Gastroesophageal sphincter (tissue), 3 donors: ENCODE measurements around the gene BSPRY.

Source experiments
- EP300 ChIP-seq: sonication (generic); formaldehyde crosslinking; IDR thresholded peaks from one replicate; pipeline ENCODE4 v1.6.1; 2017; ENCODE audit warnings: antibody characterized with exemption, mild to moderate bottlenecking
- TF ChIP-seq, protein P1 (sequence below), 4 experiments: fragments of 200-600 bp in 2 of 4; fragments of 450-650 bp in 2 of 4; sonication (generic) in 1 of 4; IDR thresholded peaks; one replicate each; pipeline ENCODE4 v1.5.1; 2017 to 2019; ENCODE audit warnings: antibody characterized with exemption in 4 of 4, mild to moderate bottlenecking in 2 of 4, moderate library complexity in 2 of 4

DNA sequence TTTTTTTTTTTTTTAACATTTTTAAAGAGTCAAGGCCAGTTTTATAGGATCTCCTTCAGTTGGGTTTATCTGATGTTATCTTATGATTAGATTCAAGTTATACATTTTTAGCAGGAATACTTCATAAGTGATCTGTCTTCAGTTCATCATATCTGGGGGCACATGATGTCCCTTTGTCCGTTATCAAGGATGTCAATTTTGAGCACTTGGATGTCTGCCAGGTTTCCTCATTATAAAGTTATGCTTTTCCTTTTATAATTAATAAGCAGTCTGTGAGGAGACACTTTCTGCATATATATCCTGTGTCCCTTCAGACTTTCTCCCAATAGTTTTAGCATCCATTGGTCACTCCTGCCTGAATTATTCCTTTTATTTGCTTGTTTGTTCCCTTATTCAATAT is 15.6 kb downstream of the BSPRY start:
- TF ChIP-seq, protein P1, sequence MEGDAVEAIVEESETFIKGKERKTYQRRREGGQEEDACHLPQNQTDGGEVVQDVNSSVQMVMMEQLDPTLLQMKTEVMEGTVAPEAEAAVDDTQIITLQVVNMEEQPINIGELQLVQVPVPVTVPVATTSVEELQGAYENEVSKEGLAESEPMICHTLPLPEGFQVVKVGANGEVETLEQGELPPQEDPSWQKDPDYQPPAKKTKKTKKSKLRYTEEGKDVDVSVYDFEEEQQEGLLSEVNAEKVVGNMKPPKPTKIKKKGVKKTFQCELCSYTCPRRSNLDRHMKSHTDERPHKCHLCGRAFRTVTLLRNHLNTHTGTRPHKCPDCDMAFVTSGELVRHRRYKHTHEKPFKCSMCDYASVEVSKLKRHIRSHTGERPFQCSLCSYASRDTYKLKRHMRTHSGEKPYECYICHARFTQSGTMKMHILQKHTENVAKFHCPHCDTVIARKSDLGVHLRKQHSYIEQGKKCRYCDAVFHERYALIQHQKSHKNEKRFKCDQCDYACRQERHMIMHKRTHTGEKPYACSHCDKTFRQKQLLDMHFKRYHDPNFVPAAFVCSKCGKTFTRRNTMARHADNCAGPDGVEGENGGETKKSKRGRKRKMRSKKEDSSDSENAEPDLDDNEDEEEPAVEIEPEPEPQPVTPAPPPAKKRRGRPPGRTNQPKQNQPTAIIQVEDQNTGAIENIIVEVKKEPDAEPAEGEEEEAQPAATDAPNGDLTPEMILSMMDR (IDR thresholded peaks at IDR 0.05): no peak
- no peak for TF ChIP-seq EP300
